C4-2B (cell line): Measurements from ENCODE around the gene LDLRAP1.

ENCODE experiments used
- CTCF ChIP-seq: fragments of 450-650 bp; conservative IDR thresholded peaks from 2 replicates; pipeline ENCODE4 v1.5.1; 2017; ENCODE audit warnings: mild to moderate bottlenecking
- ZFX ChIP-seq: fragments of 450-650 bp; IDR thresholded peaks from 2 replicates; pipeline ENCODE4 v1.6.1; 2017

- TF ChIP-seq CTCF (no peak), ZFX (no peak)
Observed at GRCh38 chr1:25550683-25551310, 7.4 kb downstream of the LDLRAP1 start.
